Immature natural killer cell (primary cell): Measurements from ENCODE around the gene ANKRD65. TPM values are rescaled to one million over a fixed set of nuclear protein-coding genes. Genes with fewer than 3 reads are reported as not detected.
A peak's percentile ranks its signal among the peaks of the same experiment; 100 is the strongest.
"Not testable (repeated sequence)": the region's sequence is repeated elsewhere in the genome, so short reads cannot be mapped to it uniquely, and the experiment has no call there.

ENCODE experiments used
- DNase-seq, 3 donors: peaks; one replicate each; pipeline ENCODE4 v3.0.0; 2022; ENCODE audit warnings: mixed read lengths in 1 of 3
- H3K27ac Mint-ChIP-seq, 6 donors: one replicate each; pipeline ENCODE4 v1.8.0; 2020; ENCODE audit warnings: mixed read lengths in 6 of 6, mild to moderate bottlenecking in 5 of 6, inconsistent platforms in 4 of 6, moderate library complexity in 3 of 6
- H3K27me3 Mint-ChIP-seq, 3 donors: one replicate each; pipeline ENCODE4 v1.8.0; 2020 to 2021; ENCODE audit warnings: low read depth in 3 of 3, mild to moderate bottlenecking in 3 of 3, mixed read lengths in 3 of 3, moderate library complexity in 3 of 3, inconsistent platforms in 1 of 3
- H3K36me3 Mint-ChIP-seq, 3 donors: one replicate each; pipeline ENCODE4 v1.8.0; 2020; ENCODE audit warnings: mixed read lengths in 3 of 3, inconsistent platforms in 2 of 3, mild to moderate bottlenecking in 2 of 3
- H3K4me1 Mint-ChIP-seq, 2 donors: one replicate each; pipeline ENCODE4 v1.8.0; 2020; ENCODE audit warnings: inconsistent platforms in 2 of 2, mild to moderate bottlenecking in 2 of 2, mixed read lengths in 2 of 2, moderate library complexity in 1 of 2
- H3K4me3 Mint-ChIP-seq, 5 donors: one replicate each; pipeline ENCODE4 v1.8.0; 2020; ENCODE audit warnings: mild to moderate bottlenecking in 5 of 5, mixed read lengths in 5 of 5, inconsistent platforms in 3 of 5, moderate library complexity in 3 of 5
- H3K9me3 Mint-ChIP-seq, 6 donors: one replicate each; pipeline ENCODE4 v1.8.0; 2020; ENCODE audit warnings: mild to moderate bottlenecking in 6 of 6, mixed read lengths in 6 of 6, inconsistent platforms in 4 of 6, moderate library complexity in 3 of 6
- polyA plus RNA-seq, 3 donors: library from polyadenylated mRNA; unstranded; fragments of 300-500 nt; fragmentation: Illumina TruSeq; gene quantifications; one replicate each; pipeline ENCODE4 v1.2.3, GENCODE V29; 2021

The ANKRD65 gene
- polyA plus RNA-seq, 3 donors from 2014 or later: not detected

GRCh38 chr1:1452882-1453281, 31.8 kb upstream of the ANKRD65 start:
- no peaks in the 10 kb centered on the region for H3K36me3 Mint-ChIP-seq
- no peaks in the 10 kb centered on the region for H3K4me1 Mint-ChIP-seq
- no peaks in the 10 kb centered on the region for H3K9me3 Mint-ChIP-seq
- H3K4me3 Mint-ChIP-seq: no peak overlapping the region
- no peak overlapping the region for H3K27ac Mint-ChIP-seq
- peaks cover 0 to 4% (median 2%) of the 10 kb centered on the region in 3 donors for H3K27me3 Mint-ChIP-seq
- no peak for DNase-seq

- H3K4me3 Mint-ChIP-seq, H3K27ac Mint-ChIP-seq, H3K4me1 Mint-ChIP-seq, H3K9me3 Mint-ChIP-seq, H3K27me3 Mint-ChIP-seq, H3K36me3 Mint-ChIP-seq, DNase-seq: not testable (repeated sequence)
Observed at GRCh38 chr1:1452365-1452739, 31.3 kb upstream of the ANKRD65 start.

- peaks cover 0 to 4% (median 2%) of the 10 kb centered on the region in 3 donors for H3K27me3 Mint-ChIP-seq
- no peak overlapping the region for H3K27ac Mint-ChIP-seq
- no peak for DNase-seq
- no peaks in the 10 kb centered on the region for H3K36me3 Mint-ChIP-seq
- no peaks in the 10 kb centered on the region for H3K9me3 Mint-ChIP-seq
- no peak overlapping the region for H3K4me3 Mint-ChIP-seq
- H3K4me1 Mint-ChIP-seq: no peaks in the 10 kb centered on the region
Observed at GRCh38 chr1:1451696-1452364, 30.8 kb upstream of the ANKRD65 start.

GRCh38 chr1:1450616-1451015, 29.5 kb upstream of the ANKRD65 start:
- H3K36me3 Mint-ChIP-seq, H3K4me1 Mint-ChIP-seq: not testable (repeated sequence)

GRCh38 chr1:1449099-1449739, 28.1 kb upstream of the ANKRD65 start, which contains the start of gene ATAD3C:
ATAD3C (plus strand) TSS chr1:1449689; CDS start chr1:1450684, 995 bp downstream.
- no peaks in the 10 kb centered on the region for H3K4me1 Mint-ChIP-seq
- no peak for DNase-seq
- H3K9me3 Mint-ChIP-seq: no peaks in the 10 kb centered on the region
- H3K36me3 Mint-ChIP-seq: no peaks in the 10 kb centered on the region
- peaks cover 0 to 4% (median 0%) of the 10 kb centered on the region in 3 donors for H3K27me3 Mint-ChIP-seq
- no peak within 1 kb of the TSS for H3K4me3 Mint-ChIP-seq
- no peak within 1 kb of the TSS for H3K27ac Mint-ChIP-seq

More at GRCh38 chr1:1450616-1451015, 29.5 kb upstream of the ANKRD65 start:
- H3K4me3 Mint-ChIP-seq, H3K27ac Mint-ChIP-seq, H3K9me3 Mint-ChIP-seq, DNase-seq, H3K27me3 Mint-ChIP-seq: not testable (repeated sequence)

- not testable (repeated sequence) for H3K4me3 Mint-ChIP-seq, H3K27me3 Mint-ChIP-seq, H3K4me1 Mint-ChIP-seq, H3K9me3 Mint-ChIP-seq, H3K27ac Mint-ChIP-seq, H3K36me3 Mint-ChIP-seq, DNase-seq
Observed at GRCh38 chr1:1446631-1447030, 25.6 kb upstream of the ANKRD65 start.

GRCh38 chr1:1442069-1442770, 21.1 kb upstream of the ANKRD65 start:
- Mint-ChIP-seq H3K27ac (no peak overlapping the region), H3K9me3 (no peaks in the 10 kb centered on the region)
- no peak for DNase-seq

GRCh38 chr1:1441002-1441888, 20.2 kb upstream of the ANKRD65 start:
- Mint-ChIP-seq H3K27ac (no peak overlapping the region), H3K4me1 (peaks cover 0 to 1% of the 10 kb centered on the region in 2 donors), H3K27me3 (peaks cover 2 to 7% (median 3%) of the 10 kb centered on the region in 3 donors), H3K4me3 (no peak overlapping the region), H3K9me3 (no peaks in the 10 kb centered on the region), H3K36me3 (no peaks in the 10 kb centered on the region)
- peak; percentile 31 to 48 (median 44) for DNase-seq

More at GRCh38 chr1:1442069-1442770, 21.1 kb upstream of the ANKRD65 start:
- Mint-ChIP-seq H3K4me1 (peaks cover 0 to 1% of the 10 kb centered on the region in 2 donors), H3K4me3 (no peak overlapping the region), H3K27me3 (peaks cover 2 to 4% (median 3%) of the 10 kb centered on the region in 3 donors), H3K36me3 (no peaks in the 10 kb centered on the region)

GRCh38 chr1:1440262-1441001, 19.4 kb upstream of the ANKRD65 start:
- Mint-ChIP-seq H3K27ac (no peak overlapping the region), H3K4me1 (peaks cover 0 to 2% of the 10 kb centered on the region in 2 donors), H3K27me3 (peaks cover 2 to 8% (median 3%) of the 10 kb centered on the region in 3 donors), H3K9me3 (no peaks in the 10 kb centered on the region), H3K36me3 (no peaks in the 10 kb centered on the region), H3K4me3 (no peak overlapping the region)
- DNase-seq: no peak

- DNase-seq: no peak
- no peaks in the 10 kb centered on the region for H3K9me3 Mint-ChIP-seq
- H3K4me1 Mint-ChIP-seq: peaks cover 0 to 2% of the 10 kb centered on the region in 2 donors
- H3K36me3 Mint-ChIP-seq: no peaks in the 10 kb centered on the region
- H3K4me3 Mint-ChIP-seq: no peak overlapping the region
- H3K27me3 Mint-ChIP-seq: peaks cover 2 to 11% (median 7%) of the 10 kb centered on the region in 3 donors
- no peak overlapping the region for H3K27ac Mint-ChIP-seq
Observed at GRCh38 chr1:1439546-1440261, 18.6 kb upstream of the ANKRD65 start.

GRCh38 chr1:1438531-1439381, 17.7 kb upstream of the ANKRD65 start:
- Mint-ChIP-seq H3K4me1 (peaks cover 0 to 2% of the 10 kb centered on the region in 2 donors), H3K9me3 (no peaks in the 10 kb centered on the region), H3K4me3 (no peak overlapping the region), H3K27ac (no peak overlapping the region), H3K27me3 (peaks cover 2 to 7% (median 6%) of the 10 kb centered on the region in 3 donors), H3K36me3 (no peaks in the 10 kb centered on the region)
- no peak for DNase-seq

GRCh38 chr1:1437904-1438376, 16.9 kb upstream of the ANKRD65 start:
- H3K4me1 Mint-ChIP-seq: peaks cover 0 to 2% of the 10 kb centered on the region in 2 donors
- H3K36me3 Mint-ChIP-seq: no peaks in the 10 kb centered on the region
- H3K27me3 Mint-ChIP-seq: peaks cover 2 to 7% (median 5%) of the 10 kb centered on the region in 3 donors
- no peak overlapping the region for H3K4me3 Mint-ChIP-seq
- no peak overlapping the region for H3K27ac Mint-ChIP-seq
- H3K9me3 Mint-ChIP-seq: no peaks in the 10 kb centered on the region
- DNase-seq: no peak
